Nucleus accumbens (tissue), 56 donors: ENCODE data around the gene ANXA11.
"Not testable (repeated sequence)": the region's sequence is repeated elsewhere in the genome, so short reads cannot be mapped to it uniquely, and the experiment has no call there.

Experiments
- DNase-seq, 56 donors: peaks; one replicate each; lab custom pipeline; 2025; lab: John Stamatoyannopoulos, UW

The ANXA11 gene

DNA sequence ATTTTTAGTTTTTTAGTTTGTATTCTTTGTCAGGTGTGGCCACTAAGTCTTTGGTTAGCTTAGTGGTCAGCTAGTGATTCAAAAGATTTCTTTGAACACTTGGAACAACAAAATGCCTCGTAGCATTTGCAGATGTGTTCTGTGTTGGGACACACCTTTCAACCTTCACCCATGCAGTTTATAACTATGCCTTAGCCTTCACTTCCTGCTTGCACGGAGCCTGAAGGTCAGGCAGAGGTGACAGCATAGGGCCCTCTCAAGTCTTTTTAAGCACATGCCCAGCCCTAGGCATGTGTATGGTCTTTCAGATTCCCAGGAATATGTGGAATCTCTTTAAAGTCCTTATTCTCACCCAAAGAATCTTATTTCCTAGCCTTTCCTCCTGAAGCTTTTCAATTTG is 55.2 kb downstream of the ANXA11 start:
- no peak for DNase-seq

DNA sequence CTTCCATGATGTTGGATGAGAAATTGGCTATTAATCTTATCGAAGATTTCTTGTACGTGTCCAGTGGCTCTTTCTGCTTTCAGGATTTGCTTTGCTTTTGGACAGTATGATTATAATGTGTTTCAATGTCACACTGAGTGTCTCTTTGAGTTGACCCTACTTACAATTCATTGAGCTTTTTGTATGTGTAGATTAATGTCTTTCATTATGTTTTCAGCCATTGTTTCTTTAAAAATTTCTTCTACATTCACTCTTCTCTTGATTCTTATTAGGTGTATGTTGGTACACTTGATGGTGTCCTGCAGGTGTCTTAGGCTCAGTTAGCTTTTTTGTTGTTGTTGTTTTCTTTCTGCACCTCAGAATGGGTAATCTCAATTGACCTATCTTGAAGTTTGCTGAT is 56.2 kb downstream of the ANXA11 start:
- DNase-seq, result no peak

DNA sequence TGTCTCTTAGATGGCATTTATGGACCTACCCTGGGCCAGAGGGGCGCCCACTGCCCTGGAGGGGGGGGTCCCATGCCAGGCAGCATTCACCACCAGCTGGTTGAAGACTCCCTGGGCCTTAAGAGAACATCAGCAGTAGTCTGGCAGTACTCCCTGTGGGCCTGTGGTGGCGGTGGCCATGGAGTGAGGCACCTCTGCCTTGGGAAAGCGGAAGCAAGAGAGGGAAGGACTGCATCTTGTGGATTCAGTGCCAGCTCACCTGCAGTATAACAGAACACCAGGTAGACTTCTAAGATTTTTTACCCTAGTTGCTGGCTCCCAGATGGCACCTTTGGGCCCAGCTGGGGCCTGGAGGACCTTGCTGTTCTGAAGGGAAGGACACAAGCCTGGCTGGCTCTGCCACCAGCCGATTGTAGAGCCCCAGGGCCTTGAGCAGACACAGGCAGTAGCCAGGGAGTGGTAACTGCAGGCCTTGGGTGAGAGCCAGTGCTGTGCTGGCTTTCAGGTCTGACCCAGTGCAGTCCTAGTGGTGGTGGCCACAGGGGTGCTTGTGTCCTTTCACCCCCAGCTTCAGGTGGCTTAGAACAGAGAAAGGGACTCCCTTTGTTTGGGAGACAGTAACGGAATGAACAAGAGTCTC is 57.1 kb downstream of the ANXA11 start:
- DNase-seq, result no peak

DNA sequence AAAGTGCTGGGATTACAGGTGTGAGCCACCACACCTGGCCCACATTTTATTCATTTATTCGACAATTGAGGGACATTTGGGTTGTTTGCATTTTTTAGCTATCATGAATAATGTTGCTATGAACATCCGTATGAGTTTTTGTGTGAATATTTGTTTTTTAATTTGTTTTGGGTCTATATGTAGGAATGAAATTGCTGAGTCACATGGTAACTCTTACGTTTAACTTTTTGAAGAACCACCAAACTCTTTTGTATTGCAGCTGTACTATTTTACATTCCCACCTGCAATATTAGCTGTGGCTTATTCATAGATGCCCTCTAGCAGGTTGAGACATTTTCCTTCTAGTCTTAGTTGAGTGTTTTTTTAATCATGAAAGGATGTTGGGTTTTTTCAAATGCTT is 58.4 kb downstream of the ANXA11 start:
- DNase-seq, result no peak

DNA sequence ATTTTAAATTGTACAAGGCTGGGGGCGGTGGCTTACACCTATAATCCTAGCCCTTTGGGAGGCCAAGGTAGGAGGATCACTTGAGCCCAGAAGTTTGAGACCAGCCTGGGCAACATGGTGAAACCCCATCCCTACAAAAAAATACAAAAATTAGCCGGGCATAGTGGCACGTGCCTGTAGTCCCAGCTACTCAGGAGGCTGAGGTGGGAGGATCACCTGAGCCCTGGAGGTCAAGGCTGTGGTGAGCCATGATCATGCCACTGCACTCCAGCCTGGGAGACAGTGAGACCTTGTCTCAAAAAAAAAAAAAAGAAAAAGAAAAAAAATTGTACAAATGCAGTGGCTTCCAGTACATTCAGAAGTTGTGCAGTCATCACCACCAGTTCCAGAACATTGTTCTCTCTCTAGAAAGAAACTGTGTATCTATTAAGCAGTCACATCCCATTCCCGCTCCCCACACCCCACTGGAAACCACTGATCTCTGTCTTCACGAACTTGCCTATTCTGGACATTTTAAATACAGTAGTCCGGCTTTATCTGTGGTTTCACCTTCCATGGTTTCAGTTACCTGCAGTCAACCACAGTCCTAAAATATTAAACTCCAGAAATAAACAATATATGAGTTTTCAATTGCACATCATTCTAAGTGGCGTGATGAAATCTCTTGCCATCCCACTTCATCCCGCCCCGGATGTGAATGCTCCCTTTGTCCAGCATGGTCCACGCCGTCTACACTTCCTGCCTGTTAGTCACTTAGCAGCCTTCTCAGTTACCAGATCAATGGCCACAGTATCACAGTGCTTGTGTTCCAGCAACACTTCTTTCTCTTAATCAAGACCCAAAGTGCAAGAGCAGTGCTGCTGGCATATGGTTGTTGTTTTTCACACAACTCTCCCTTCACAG is 59.7 kb downstream of the ANXA11 start:
- DNase-seq, result peak in 1 of 56 donors; percentile 23

DNA sequence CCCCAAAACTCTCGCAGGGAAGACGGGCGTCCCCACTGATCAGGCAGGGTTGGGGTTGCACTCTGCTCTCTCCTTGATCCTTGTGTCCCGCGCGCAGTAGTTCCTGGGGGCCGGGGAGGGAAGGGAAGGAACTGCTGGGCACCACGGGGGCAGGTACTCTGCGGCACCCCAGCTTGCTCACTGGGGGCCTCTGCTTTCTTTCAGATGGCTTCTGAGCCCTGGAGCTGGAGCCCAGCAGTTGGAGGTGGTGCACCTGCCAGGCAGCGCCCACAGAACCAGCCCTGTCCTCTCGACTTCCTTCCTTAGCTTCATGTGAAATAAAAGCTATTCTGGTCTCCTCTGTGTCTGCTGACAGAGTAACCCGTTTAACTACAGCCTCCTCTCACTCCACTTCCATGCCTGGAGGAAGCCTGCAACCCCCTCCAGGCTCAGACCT is 60.6 kb downstream of the ANXA11 start:
- no peak for DNase-seq

DNA sequence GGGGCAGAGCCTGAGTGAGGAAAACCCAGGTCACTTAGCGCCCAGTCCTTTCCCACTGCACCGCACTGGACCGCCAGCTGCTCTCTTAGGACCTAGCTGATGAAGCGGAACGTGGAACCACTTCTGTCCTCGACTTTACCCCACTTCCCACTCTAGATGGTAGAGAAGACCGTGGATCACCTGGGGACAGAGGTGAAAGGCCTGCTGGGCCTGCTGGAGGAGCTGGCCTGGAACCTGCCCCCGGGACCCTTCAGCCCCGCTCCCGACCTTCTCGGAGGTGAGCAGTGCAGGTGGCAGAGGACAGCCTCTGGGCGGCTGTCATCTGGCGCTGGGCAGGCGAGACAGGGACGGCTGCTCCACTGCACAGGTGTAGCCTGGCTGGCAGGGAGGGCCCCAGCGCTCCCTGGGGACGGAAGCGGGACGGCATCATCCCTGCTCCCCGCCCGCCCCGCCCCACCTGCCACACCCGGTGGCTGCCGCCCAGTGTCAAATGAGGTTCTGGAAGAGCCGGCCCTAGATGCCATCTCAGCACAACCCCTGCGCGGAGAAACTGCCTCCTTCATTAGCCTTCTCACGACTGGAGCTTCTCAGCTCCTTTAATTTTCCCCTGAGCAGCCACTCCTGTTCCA is 61.2 kb downstream of the ANXA11 start:
- peak in 3 of 56 donors; percentile 34 to 45 (median 45) for DNase-seq

DNA sequence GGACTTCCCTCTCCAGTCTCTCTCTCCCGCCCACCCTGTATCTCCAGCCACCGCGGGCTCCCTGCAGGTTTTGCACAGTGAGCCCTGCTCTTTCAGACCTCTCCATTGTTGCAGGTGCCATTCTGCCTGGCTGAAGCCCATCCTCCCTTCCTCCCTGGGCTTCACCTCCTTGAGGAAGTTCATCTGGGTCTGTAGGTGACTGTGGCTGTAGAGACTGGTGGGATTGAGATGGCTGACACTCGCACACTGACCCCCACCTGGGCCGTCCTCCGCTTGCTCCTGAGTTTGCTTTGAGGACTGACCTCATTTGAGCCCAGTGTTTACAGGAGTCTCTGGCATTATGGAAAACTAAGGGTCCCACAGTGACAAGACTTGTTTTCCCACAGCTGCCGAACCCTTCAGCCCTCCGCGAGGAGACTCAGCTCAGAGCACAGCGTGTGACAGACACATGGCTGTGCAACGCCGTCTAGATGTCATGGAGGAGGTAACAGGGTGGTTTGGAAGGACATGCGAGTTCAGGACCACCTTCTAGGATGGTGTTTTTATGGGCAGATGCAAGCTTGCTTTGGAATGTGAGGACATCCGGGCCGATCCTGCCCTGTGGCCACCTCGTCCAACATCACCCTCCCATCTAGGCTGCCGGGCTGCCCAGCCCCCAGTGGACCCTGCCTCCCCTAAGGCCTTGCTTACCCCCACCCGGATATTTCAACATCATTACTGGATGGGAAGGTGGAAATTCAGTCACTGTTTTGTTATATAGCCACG is 63.5 kb downstream of the ANXA11 start:
- no peak for DNase-seq

DNA sequence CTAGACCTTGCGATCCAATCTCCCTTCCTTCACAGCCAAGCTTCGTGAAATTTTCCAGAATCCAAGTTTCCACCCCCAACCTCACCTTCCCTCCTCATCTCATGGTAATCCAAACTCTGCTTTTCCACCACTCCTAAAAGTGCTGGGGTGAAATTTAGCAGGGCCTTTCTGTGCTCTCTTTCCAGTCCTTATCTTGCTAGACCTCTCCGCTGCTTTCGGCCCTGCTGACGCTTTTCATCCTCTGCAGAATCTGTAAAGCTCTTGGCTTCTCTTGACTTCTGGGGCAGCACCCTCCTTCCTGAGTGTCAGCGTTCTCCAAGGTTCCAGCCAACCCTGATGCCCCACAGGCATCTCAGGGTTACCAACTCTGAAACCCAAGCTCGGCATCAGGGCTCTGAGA is 65.1 kb downstream of the ANXA11 start:
- no peak for DNase-seq

DNA sequence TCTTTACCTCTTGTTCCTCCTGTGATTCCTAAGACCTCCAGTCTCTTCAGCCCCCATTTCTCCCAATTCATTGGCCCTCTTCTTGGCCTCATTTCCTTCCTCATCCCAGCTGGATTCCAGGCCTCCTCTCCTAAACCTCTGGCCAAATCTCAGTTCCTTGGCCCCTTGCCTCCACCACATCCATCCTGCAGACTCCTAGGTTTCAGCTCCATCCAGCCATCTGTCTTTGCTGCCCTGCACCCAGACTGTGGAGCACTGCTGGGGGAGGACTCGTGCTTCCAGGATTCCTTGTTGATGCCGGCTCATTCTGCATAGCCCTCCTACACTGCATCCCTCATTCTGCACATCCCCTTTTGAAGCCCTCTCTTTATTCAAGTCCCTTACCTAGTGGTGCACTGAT is 66.1 kb downstream of the ANXA11 start:
- no peak for DNase-seq

DNA sequence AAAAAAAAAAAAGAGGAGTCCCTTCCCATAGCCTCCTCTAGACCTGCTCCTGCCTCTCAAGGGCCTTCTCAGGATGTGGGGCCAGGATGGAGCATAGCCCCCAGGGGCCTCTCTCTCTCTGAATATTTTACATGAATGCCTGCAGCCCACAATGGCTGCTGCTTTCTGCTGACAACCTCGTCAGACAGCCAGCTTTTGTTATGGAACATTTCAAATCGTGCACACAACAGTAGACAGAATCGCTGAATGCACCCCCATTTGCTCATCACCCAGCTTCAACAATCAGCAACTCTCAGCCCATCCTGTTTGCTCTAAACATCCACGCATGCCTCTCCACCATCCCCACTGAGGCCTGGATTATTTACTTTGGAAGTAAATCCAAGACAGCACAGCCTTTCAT is 67.4 kb downstream of the ANXA11 start:
- no peak for DNase-seq

DNA sequence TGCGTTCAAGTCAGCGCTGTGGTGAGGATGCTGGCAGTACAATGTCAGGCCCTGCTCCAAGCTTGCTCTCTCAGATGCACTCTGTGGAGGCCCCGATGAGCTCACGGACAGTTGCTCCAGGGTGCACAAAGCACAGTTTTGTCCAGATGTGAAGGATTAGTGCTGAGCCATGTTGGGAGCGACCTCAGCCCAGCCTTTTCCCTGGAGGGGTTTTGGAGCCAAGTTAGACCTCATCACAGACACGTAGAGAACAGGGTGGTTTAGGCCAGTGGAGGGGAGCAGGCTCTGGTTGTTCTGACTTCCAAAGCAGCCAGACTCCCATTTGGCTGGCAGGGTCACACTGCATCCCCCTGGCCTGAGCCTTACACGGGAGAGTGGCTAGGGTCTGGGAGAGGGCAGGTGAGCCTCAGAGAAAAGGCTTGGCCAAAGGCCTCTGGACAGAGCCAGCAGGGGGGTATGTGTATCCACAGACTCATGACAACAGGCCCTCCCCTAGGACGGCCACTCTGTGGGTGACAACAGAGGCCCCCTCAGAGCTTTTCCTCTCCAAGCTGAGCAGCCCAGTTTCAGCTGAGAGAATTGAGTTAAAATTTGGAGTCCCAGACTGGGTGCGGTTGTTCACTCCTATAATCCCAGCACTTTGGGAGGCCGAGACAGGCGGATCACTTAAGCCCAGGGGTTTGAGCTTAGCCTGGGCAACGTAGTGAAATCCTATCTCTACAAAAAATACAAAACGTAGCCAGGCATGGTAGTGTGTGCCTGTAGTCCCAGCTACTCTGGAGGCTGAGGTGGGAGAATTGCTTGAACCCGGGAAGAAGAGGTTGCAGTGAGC is 68.1 kb downstream of the ANXA11 start:
- DNase-seq, result peak in 2 of 56 donors; percentile 10 to 19

DNA sequence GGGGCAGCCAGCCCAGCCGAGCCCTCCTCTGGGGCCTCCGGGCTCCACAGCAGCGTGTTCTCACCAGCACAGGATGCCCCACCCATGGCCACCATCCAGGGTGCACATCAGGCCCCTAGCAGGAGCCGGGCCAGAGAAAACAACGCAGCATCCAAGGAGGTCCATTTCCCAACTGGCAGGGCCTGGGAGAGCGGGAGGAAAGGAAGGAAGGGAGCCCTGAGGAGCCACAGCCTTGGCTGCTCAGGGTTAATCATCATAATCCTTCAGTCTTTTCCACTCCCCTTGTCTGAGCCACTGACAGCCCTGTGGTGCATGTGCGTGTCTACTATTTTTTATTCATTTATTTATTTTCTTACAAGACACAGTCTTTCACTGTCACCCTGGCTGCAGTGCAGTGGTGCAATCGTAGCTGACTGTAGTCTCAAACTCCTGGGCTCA is 69.2 kb downstream of the ANXA11 start:
- DNase-seq, result no peak

DNA sequence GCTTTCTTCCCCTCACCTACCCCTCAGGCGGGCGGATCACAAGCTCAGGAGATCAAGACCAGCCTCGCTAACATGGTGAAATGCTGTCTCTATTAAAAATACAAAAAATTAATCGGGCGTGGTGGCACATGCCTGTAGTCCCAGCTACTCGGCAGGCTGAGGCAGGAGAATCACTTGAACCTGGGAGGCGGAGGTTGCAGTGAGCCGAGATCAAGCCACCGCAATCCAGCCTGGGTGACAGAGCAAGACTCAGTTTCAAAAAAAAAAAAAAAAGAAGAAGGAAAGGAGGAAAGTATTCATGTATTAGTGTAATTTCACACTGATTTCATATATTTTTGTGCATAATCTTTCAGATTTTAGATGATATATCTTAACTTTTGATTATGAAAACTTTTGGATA is 71.7 kb downstream of the ANXA11 start:
- not testable (repeated sequence) for DNase-seq

DNA sequence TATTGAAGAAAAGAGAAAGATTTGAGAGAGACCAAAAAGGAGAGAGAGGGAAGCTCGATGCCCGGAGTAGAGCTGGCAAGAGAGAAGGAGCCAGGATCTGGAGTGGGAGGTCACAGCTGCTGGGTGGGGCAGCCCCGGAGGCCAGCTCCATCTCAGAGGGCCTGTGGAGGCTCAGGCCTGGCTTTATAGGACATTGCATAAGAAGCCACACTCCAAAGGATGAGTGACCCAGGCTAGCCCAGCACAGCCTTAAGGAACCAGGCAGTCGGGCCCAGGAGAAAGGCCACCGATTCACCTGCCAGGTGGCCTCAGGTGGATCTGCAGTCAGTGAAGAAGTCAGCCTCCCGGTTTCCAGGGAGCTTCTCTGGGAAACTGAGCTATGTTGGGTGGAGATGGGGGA is 72.1 kb downstream of the ANXA11 start:
- DNase-seq, result no peak

DNA sequence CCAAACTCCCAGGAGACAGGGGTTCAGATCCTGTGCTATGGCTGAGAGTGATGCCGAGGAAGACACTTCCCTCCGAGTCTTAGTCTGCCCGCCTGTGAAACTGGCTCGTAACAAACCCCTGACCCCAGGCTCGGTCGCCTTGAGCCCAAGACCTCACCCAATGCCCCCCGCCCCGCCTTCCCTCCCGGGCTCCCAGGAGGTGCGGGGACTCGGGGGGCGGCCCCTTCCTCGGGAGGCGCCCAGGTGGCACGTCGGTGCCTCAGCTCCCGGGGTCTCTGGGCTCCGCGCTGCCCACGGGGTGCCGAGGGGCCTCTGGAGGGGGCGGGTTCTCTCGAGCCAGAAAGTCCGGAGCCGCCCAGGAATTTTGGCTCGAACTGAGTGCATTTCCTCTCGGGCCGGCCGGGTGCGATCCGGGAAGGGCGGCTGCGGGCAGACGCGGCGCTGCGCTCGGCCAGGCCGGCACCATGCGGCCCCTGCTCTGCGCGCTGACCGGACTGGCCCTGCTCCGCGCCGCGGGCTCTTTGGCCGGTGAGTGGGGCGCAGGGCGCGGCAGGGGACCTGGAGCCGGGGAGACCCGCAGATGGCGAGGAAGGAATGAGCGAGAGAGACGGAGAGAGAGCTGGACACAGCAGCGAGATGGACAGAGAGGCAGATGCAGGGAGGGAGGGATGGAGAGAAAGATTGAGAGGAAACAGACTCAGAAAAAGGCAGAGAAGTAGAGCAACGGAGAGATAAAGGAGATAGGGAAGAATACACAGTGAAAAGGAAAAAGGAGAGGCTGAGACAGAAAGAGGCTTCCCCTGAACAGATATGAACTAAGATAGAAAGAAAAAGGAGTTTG is 72.8 kb downstream of the ANXA11 start, which contains the start of gene PLAC9:
Gene PLAC9 (plus strand): TSS at position 432 of the 841 bp plus-strand sequence. CDS start 33 bp downstream, at position 465.
- no peak for DNase-seq

DNA sequence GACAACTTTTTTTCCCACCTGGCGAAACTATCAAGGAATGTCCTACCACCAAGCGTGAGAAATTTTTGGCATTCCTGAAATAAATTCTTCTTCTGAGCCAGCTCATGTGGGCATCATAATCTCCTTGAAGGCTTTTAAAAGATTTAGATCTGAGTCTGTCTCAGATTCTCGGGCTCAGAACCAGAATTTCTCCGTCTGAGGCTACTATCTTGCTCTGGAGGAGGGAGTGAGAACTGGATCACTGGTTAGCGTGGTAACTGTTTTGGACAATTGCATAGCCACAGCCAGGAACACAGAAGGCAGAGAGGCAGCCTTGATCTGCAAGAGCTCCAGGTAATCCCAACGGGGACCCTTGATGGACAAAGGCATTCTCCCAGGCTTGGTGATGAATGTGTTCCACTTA is 73.8 kb downstream of the ANXA11 start:
- no peak for DNase-seq

DNA sequence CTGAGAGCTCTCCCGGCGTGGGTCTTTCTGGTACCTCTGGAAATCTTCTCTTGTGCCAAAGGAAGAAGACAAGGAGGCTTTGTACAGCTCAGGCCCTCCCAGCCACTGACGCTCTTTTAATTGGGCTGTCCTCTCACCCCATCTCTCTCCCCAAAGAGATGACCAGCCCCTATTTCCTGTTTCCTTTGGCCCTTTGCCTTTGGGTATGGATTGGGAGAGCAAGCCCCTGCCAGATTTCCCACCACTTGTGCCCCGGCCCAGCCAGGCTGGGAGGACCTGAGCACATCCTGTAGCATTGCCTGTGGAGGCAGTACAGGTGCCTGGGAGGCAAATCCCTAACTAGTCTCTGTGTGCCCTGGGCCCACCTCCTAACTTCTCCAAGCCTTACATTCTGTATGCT is 78.5 kb downstream of the ANXA11 start:
- no peak for DNase-seq

DNA sequence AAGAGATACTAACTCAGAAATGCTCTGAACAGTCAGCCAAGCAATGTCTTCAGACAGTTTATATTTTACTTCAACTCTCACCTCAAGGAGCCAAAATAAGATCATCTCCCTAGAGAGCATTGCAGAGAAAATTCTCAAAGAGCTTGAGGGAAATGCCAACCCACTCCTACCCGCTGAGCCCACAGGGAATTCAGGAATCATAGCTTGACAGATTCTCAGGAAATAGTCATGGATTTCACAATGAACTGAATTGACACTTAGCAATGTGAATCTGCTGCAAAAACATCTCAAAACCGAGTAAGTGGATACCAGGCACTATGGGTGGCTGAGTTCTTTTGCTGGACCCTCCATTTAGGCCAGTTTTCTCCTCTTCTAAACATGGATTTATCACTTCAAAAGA is 82.6 kb downstream of the ANXA11 start:
- DNase-seq, result no peak
